ENCODE measurements around the gene TMEM214. TPM values are rescaled to one million over a fixed set of nuclear protein-coding genes. Genes with fewer than 3 reads are reported as not detected.
A peak's percentile ranks its signal among the peaks of the same experiment; 100 is the strongest.

The TMEM214 gene
- total RNA-seq, 2 experiments from 2014 or later = 38.3 to 41.3 TPM

GRCh38 chr2:27082773-27083409 is 50.1 kb downstream of the TMEM214 start:
- CTCF ChIA-PET = interaction anchor here (0.6 to 3.1 kb wide), 4 partner anchors 12 to 121 kb away, joined by 3 to 13 read pairs (median 4); partner anchors contain the start of gene OST4
- DNase-seq = no peak
- no peak overlapping the region for H3K4me3 Mint-ChIP-seq
- no peaks in the 10 kb centered on the region for H3K9me3 Mint-ChIP-seq
- H3K27ac Mint-ChIP-seq = no peak overlapping the region
- intact Hi-C loops (cut with micrococcal nuclease) = no loop called here
- H3K36me3 Mint-ChIP-seq (ENCODE audit: low read depth) = peaks cover 2% of the 10 kb centered on the region
- peaks cover 26% of the 10 kb centered on the region for H3K4me1 Mint-ChIP-seq (ENCODE audit: low read depth)
- no peaks in the 10 kb centered on the region for H3K27me3 Mint-ChIP-seq (ENCODE audit: low read depth)

GRCh38 chr2:27083410-27084296 is 50.9 kb downstream of the TMEM214 start:
- CTCF ChIA-PET = interaction anchor here (0.6 to 3.1 kb wide), 3 partner anchors 13 to 122 kb away, joined by 3 to 13 read pairs (median 3); partner anchors contain the start of gene OST4
- intact Hi-C loops (cut with micrococcal nuclease) = no loop called here
- H3K4me3 Mint-ChIP-seq = no peak overlapping the region
- DNase-seq = no peak
- no peak overlapping the region for H3K27ac Mint-ChIP-seq
- peaks cover 29% of the 10 kb centered on the region for H3K4me1 Mint-ChIP-seq (ENCODE audit: low read depth)
- no peaks in the 10 kb centered on the region for H3K27me3 Mint-ChIP-seq (ENCODE audit: low read depth)
- no peaks in the 10 kb centered on the region for H3K9me3 Mint-ChIP-seq
- peaks cover 2% of the 10 kb centered on the region for H3K36me3 Mint-ChIP-seq (ENCODE audit: low read depth)

- CTCF ChIA-PET = interaction anchor here (1.3 to 3.1 kb wide), 3 partner anchors 10 to 34 kb away, joined by 4 to 13 read pairs (median 5); partner anchors contain the start of gene OST4
- no peak overlapping the region for H3K4me3 Mint-ChIP-seq
- intact Hi-C loops (cut with micrococcal nuclease) = loop anchor here (5.0 kb wide), 1 partner anchor 48 kb away; the partner anchor contains the start of gene PREB
- no peaks in the 10 kb centered on the region for H3K27me3 Mint-ChIP-seq (ENCODE audit: low read depth)
- peaks cover 2% of the 10 kb centered on the region for H3K36me3 Mint-ChIP-seq (ENCODE audit: low read depth)
- H3K9me3 Mint-ChIP-seq = no peaks in the 10 kb centered on the region
- H3K4me1 Mint-ChIP-seq (ENCODE audit: low read depth) = peaks cover 31% of the 10 kb centered on the region
- no peak overlapping the region for H3K27ac Mint-ChIP-seq
- no peak for DNase-seq
Measured at GRCh38 chr2:27084297-27085061, 51.7 kb downstream of the TMEM214 start.

- DNase-seq = no peak
- Mint-ChIP-seq H3K27me3 (ENCODE audit: low read depth) (no peaks in the 10 kb centered on the region), H3K4me1 (ENCODE audit: low read depth) (peaks cover 35% of the 10 kb centered on the region), H3K27ac (no peak overlapping the region), H3K4me3 (peak overlapping the region; percentile 81), H3K9me3 (no peaks in the 10 kb centered on the region), H3K36me3 (ENCODE audit: low read depth) (peaks cover 2% of the 10 kb centered on the region)
- CTCF ChIA-PET = interaction anchor here (1.3 to 3.1 kb wide), 3 partner anchors 11 to 35 kb away, joined by 4 to 13 read pairs (median 5); partner anchors contain the start of gene OST4
- intact Hi-C loops (cut with micrococcal nuclease) = loop anchor here (5.0 kb wide), 1 partner anchor 47 kb away; the partner anchor contains the start of gene PREB
Measured at GRCh38 chr2:27085062-27085672, 52.4 kb downstream of the TMEM214 start.

GRCh38 chr2:27085673-27086089 is 52.9 kb downstream of the TMEM214 start:
- intact Hi-C loops (cut with micrococcal nuclease) = loop anchor here (1.0 to 5.0 kb wide), 10 partner anchors 14 to 404 kb away; partner anchors contain the start of genes ATRAID, CAD, EIF2B4 and IFT172
- Mint-ChIP-seq H3K36me3 (ENCODE audit: low read depth) (peaks cover 2% of the 10 kb centered on the region), H3K27ac (no peak overlapping the region), H3K4me1 (ENCODE audit: low read depth) (peaks cover 34% of the 10 kb centered on the region), H3K4me3 (peak overlapping the region; percentile 81), H3K9me3 (no peaks in the 10 kb centered on the region), H3K27me3 (ENCODE audit: low read depth) (no peaks in the 10 kb centered on the region)
- CTCF ChIA-PET = interaction anchor here (1.3 to 3.1 kb wide), 3 partner anchors 11 to 35 kb away, joined by 4 to 13 read pairs (median 5); partner anchors contain the start of gene OST4
- DNase-seq = peak; percentile 48

- H3K4me1 Mint-ChIP-seq (ENCODE audit: low read depth) = peaks cover 30% of the 10 kb centered on the region
- peak; percentile 96 for DNase-seq
- peaks cover 2% of the 10 kb centered on the region for H3K36me3 Mint-ChIP-seq (ENCODE audit: low read depth)
- H3K27me3 Mint-ChIP-seq (ENCODE audit: low read depth) = no peaks in the 10 kb centered on the region
- H3K9me3 Mint-ChIP-seq = no peaks in the 10 kb centered on the region
- H3K4me3 Mint-ChIP-seq = peak overlapping the region; percentile 81
- CTCF ChIA-PET = interaction anchor here (1.2 to 2.2 kb wide), 6 partner anchors 12 to 179 kb away, joined by 3 to 8 read pairs (median 5); partner anchors contain the start of genes AGBL5 and PREB
- intact Hi-C loops (cut with micrococcal nuclease) = loop anchor here (1.0 to 5.0 kb wide), 10 partner anchors 15 to 403 kb away; partner anchors contain the start of genes ATRAID, CAD, EIF2B4 and IFT172
- H3K27ac Mint-ChIP-seq = peak overlapping the region; percentile 63
Measured at GRCh38 chr2:27086090-27086723, 53.4 kb downstream of the TMEM214 start.

- intact Hi-C loops (cut with micrococcal nuclease) = loop anchor here (1.0 to 5.0 kb wide), 10 partner anchors 16 to 402 kb away; partner anchors contain the start of genes ATRAID, CAD, EIF2B4 and IFT172
- Mint-ChIP-seq H3K36me3 (ENCODE audit: low read depth) (peaks cover 2% of the 10 kb centered on the region), H3K27ac (peak within 1 kb of the TSS; percentile 63), H3K4me3 (peak within 1 kb of the TSS; percentile 81), H3K9me3 (no peaks in the 10 kb centered on the region), H3K27me3 (ENCODE audit: low read depth) (no peaks in the 10 kb centered on the region), H3K4me1 (ENCODE audit: low read depth) (peaks cover 26% of the 10 kb centered on the region)
- CTCF ChIA-PET = interaction anchor here (0.7 to 2.3 kb wide), 9 partner anchors 9 to 218 kb away, joined by 3 to 8 read pairs (median 5); partner anchors contain the start of genes AGBL5 and PREB
- DNase-seq = peak; percentile 24
Measured at GRCh38 chr2:27086724-27087593, 54.2 kb downstream of the TMEM214 start, which contains the start of gene KHK. TSS of gene KHK (plus strand) at chr2:27086772. CDS start at chr2:27087260, 488 bp downstream.

GRCh38 chr2:27087823-27088410 is 55.2 kb downstream of the TMEM214 start:
- peaks cover 26% of the 10 kb centered on the region for H3K4me1 Mint-ChIP-seq (ENCODE audit: low read depth)
- intact Hi-C loops (cut with micrococcal nuclease) = loop anchor here (5.0 kb wide), 1 partner anchor 44 kb away; the partner anchor contains the start of gene PREB
- H3K36me3 Mint-ChIP-seq (ENCODE audit: low read depth) = peaks cover 2% of the 10 kb centered on the region
- no peak overlapping the region for H3K27ac Mint-ChIP-seq
- H3K4me3 Mint-ChIP-seq = peak overlapping the region; percentile 81
- no peak for DNase-seq
- H3K9me3 Mint-ChIP-seq = no peaks in the 10 kb centered on the region
- H3K27me3 Mint-ChIP-seq (ENCODE audit: low read depth) = no peaks in the 10 kb centered on the region
- CTCF ChIA-PET = interaction anchor here (0.6 to 2.3 kb wide), 6 partner anchors 8 to 152 kb away, joined by 4 to 8 read pairs (median 7); partner anchors contain the start of genes AGBL5 and PREB

- no peak overlapping the region for H3K27ac Mint-ChIP-seq
- CTCF ChIA-PET = interaction anchor here (0.6 to 2.3 kb wide), 5 partner anchors 38 to 152 kb away, joined by 3 to 8 read pairs (median 8); partner anchors contain the start of genes AGBL5 and PREB
- H3K9me3 Mint-ChIP-seq = no peaks in the 10 kb centered on the region
- H3K27me3 Mint-ChIP-seq (ENCODE audit: low read depth) = no peaks in the 10 kb centered on the region
- peaks cover 2% of the 10 kb centered on the region for H3K36me3 Mint-ChIP-seq (ENCODE audit: low read depth)
- DNase-seq = no peak
- intact Hi-C loops (cut with micrococcal nuclease) = loop anchor here (5.0 kb wide), 1 partner anchor 44 kb away; the partner anchor contains the start of gene PREB
- H3K4me1 Mint-ChIP-seq (ENCODE audit: low read depth) = peaks cover 26% of the 10 kb centered on the region
- no peak overlapping the region for H3K4me3 Mint-ChIP-seq
Measured at GRCh38 chr2:27088634-27089033, 55.9 kb downstream of the TMEM214 start.
